Endothelial cell of umbilical vein (primary cell): ENCODE data around the gene NID2. TPM values are rescaled to one million over a fixed set of nuclear protein-coding genes. Genes with fewer than 3 reads are reported as not detected.

ENCODE experiments used
- BruUV-seq: library from RNA; stranded (reverse); fragments of 400-500 nt; replicated peaks from 2 replicates; lab custom pipeline; 2021; lab: Mats Ljungman, UMichigan
- CTCF ChIA-PET: fragments of 300-600, 350-600 bp; sonication (Branson Sonifier 250); formaldehyde crosslinking; loops from one replicate; lab custom pipeline; 2021; ENCODE audit warnings: antibody characterized with exemption, inconsistent platforms; lab: Charles Lee
- POLR2A ChIA-PET: fragments of 300-600, 350-600 bp; sonication (Branson Sonifier 250); formaldehyde crosslinking; loops from one replicate; lab custom pipeline; 2021; ENCODE audit warnings: antibody characterized with exemption, inconsistent platforms; lab: Charles Lee
- DNase-seq: peaks from one replicate; pipeline ENCODE4 v3.0.0-alpha.2; 2011; ENCODE audit warnings: low read depth, low spot score
- FAIRE-seq: peaks from 2 replicates; lab custom pipeline; 2011; peaks lifted over from hg19 to GRCh38; lab: Jason Lieb, UNC
- H2AFZ ChIP-seq: 2 replicates; pipeline ENCODE4 v1.6.0; 2012; ENCODE audit warnings: low read depth, low read length, control low read depth, inconsistent platforms
- H3K27ac ChIP-seq: 2 replicates; pipeline ENCODE4 v1.5.1; 2011; ENCODE audit warnings: low read depth, mild to moderate bottlenecking, control low read depth, low read length, moderate library complexity; ENCODE audit not compliant: insufficient read depth
- H3K27me3 ChIP-seq, 2 experiments: 2 replicates each; pipeline versions ENCODE4 v1.6.0 to v1.6.1; 2011; ENCODE audit warnings: low read length in 2 of 2, mixed read lengths in 1 of 2; ENCODE audit not compliant: control insufficient read depth in 2 of 2, insufficient read depth in 2 of 2
- H3K36me3 ChIP-seq, 2 experiments: 2 replicates in 1 of 2; 3 replicates in 1 of 2; pipeline ENCODE4 v1.5.1; 2011; ENCODE audit warnings: low read length in 2 of 2, mild to moderate bottlenecking in 1 of 2, moderate library complexity in 1 of 2; ENCODE audit not compliant: control insufficient read depth in 2 of 2, insufficient read depth in 2 of 2; ENCODE audit errors: extremely low read depth in 1 of 2
- H3K4me1 ChIP-seq: 3 replicates; pipeline ENCODE4 v1.5.1; 2011; ENCODE audit warnings: mild to moderate bottlenecking, low read length; ENCODE audit not compliant: control insufficient read depth, insufficient read depth; ENCODE audit errors: extremely low read depth
- H3K4me2 ChIP-seq: 2 replicates; pipeline ENCODE4 v1.6.1; 2011; ENCODE audit warnings: low read length, control low read depth, mixed read lengths; ENCODE audit not compliant: insufficient read depth
- H3K4me3 ChIP-seq, 3 experiments: fragments of 200-600 bp in 1 of 3; sonication (generic), shearing (Covaris generic) in 1 of 3; replicated peaks in 1 of 3; 2 replicates each; pipeline ENCODE4 v1.5.1; 2011 to 2016; ENCODE audit warnings: control low read depth in 3 of 3, low read length in 3 of 3, mild to moderate bottlenecking in 2 of 3, inconsistent platforms in 1 of 3, low read depth in 1 of 3, moderate library complexity in 1 of 3; ENCODE audit not compliant: insufficient read depth in 1 of 3
- H3K79me2 ChIP-seq: 2 replicates; pipeline ENCODE4 v1.6.0; 2012; ENCODE audit warnings: low read length, inconsistent platforms; ENCODE audit not compliant: control insufficient read depth, insufficient read depth
- H3K9ac ChIP-seq: replicated peaks from 2 replicates; pipeline ENCODE3; 2011; ENCODE audit warnings: low read length, control low read depth; ENCODE audit not compliant: insufficient read depth; ENCODE audit errors: extremely low read depth
- H3K9me1 ChIP-seq: replicated peaks from 3 replicates; pipeline ENCODE4 v1.6.0; 2011; ENCODE audit warnings: mild to moderate bottlenecking, low read length; ENCODE audit not compliant: control insufficient read depth, insufficient read depth; ENCODE audit errors: extremely low read depth
- H3K9me3 ChIP-seq: replicated peaks from 2 replicates; pipeline ENCODE4 v1.5.1; 2012; ENCODE audit warnings: low read length, inconsistent platforms; ENCODE audit not compliant: control insufficient read depth, insufficient read depth
- H4K20me1 ChIP-seq: replicated peaks from 2 replicates; pipeline ENCODE3; 2011; ENCODE audit warnings: mild to moderate bottlenecking, low read length; ENCODE audit not compliant: control insufficient read depth, insufficient read depth; ENCODE audit errors: extremely low read depth
- CTCF ChIP-seq, 2 donors: IDR thresholded peaks; 1 replicate in 1 of 2; 2 replicates in 1 of 2; pipeline ENCODE4 v1.5.1; 2011; ENCODE audit warnings: low read length in 2 of 2, mild to moderate bottlenecking in 2 of 2, moderate library complexity in 2 of 2, control low read depth in 1 of 2, inconsistent platforms in 1 of 2, low read depth in 1 of 2; ENCODE audit not compliant: insufficient read depth in 1 of 2; ENCODE audit errors: extremely low read depth in 1 of 2
- EZH2 ChIP-seq: IDR thresholded peaks from 2 replicates; pipeline ENCODE4 v1.6.1; 2012; ENCODE audit warnings: borderline replicate concordance, low read depth, mild to moderate bottlenecking, moderate library complexity, low read length, inconsistent platforms; ENCODE audit not compliant: severe bottlenecking
- FOS ChIP-seq: IDR thresholded peaks from 2 replicates; pipeline ENCODE4 v1.6.1; 2011; ENCODE audit warnings: mild to moderate bottlenecking, low read length, moderate library complexity, borderline replicate concordance; ENCODE audit not compliant: insufficient read depth
- GATA2 ChIP-seq: IDR thresholded peaks from 2 replicates; pipeline ENCODE4 v1.7.0; 2011; ENCODE audit warnings: low read depth, mild to moderate bottlenecking, moderate library complexity, mixed read lengths, low read length; ENCODE audit not compliant: insufficient read length, insufficient read depth
- JUN ChIP-seq: IDR thresholded peaks from 2 replicates; pipeline ENCODE4 v1.6.1; 2011; ENCODE audit warnings: borderline replicate concordance, low read depth; ENCODE audit not compliant: insufficient read length, insufficient read depth
- MYC ChIP-seq: IDR thresholded peaks from one replicate; pipeline ENCODE4 v1.6.1; 2011; ENCODE audit warnings: mild to moderate bottlenecking, low read depth, low read length
- POLR2A ChIP-seq: IDR thresholded peaks from 2 replicates; pipeline ENCODE4 v1.6.1; 2012; ENCODE audit warnings: low read depth, mild to moderate bottlenecking, control low read depth, low read length
- POLR2AphosphoS5 ChIP-seq: IDR thresholded peaks from 2 replicates; pipeline ENCODE4 v1.6.1; 2012; ENCODE audit warnings: low read depth, mild to moderate bottlenecking, control low read depth, low read length, moderate library complexity; ENCODE audit not compliant: insufficient read depth
- dilution Hi-C: fragments of 300-500 bp; cut with MboI; formaldehyde crosslinking; loops from one replicate; pipeline ENCODE4 v1.15.0; 2019; ENCODE audit warnings: low sequenced_read_pairs; ENCODE audit not compliant: extremely low pct_ligation_motif_present
- intact Hi-C: fragments of 100-400 bp; cut with micrococcal nuclease; formaldehyde crosslinking; loops from one replicate; pipeline ENCODE4 v1.10.0; 2022
- polyA plus RNA-seq, 4 experiments: library from polyadenylated mRNA; depleted of rRNA in 3 of 4; stranded (reverse) in 3 of 4; unstranded in 1 of 4; fragments of >200 nt; gene quantifications; 2 replicates each; pipeline versions ENCODE4 v1.2.1 to v1.2.3, GENCODE V29; 2011 to 2012; ENCODE audit warnings: missing spikeins in 1 of 4
- total RNA-seq: library from RNA; stranded (reverse); gene quantifications from 2 replicates; pipeline ENCODE4 v1.2.3, GENCODE V29; 2021

The NID2 gene
- total and polyA plus RNA-seq, 2 donors (not counting 3 experiments of a cell fraction or from before 2014, with no cell fraction given): 22.5 to 56.7 TPM

- FAIRE-seq (no peak), DNase-seq (no peak)
- intact Hi-C loops: no loop called here
- dilution Hi-C loops: no loop called here
- Histone ChIP-seq H3K27ac (no peak overlapping the region), H3K9me3 (no peaks in the 10 kb centered on the region), H3K4me1 (peaks cover 6% of the 10 kb centered on the region), H3K4me2 (no peak overlapping the region), H3K27me3 (peaks cover 17 to 24% of the 10 kb centered on the region in 2 experiments), H3K9ac (no peak overlapping the region), H3K79me2 (no peaks in the 10 kb centered on the region), H3K36me3 (no peaks in the 10 kb centered on the region), H3K4me3 (no peak overlapping the region), H4K20me1 (no peaks in the 10 kb centered on the region), H3K9me1 (no peaks in the 10 kb centered on the region), H2AFZ (no peak overlapping the region)
- BruUV-seq: no TSS peak
- TF ChIP-seq GATA2 (no peak), MYC (no peak), CTCF (IDR thresholded peaks at IDR 0.05; ENCODE audit: extremely low read depth in 1 of 2, insufficient read depth in 1 of 2, low read depth in 1 of 2, low read length in 2 of 2) (no peak), POLR2A (no peak), JUN (no peak), EZH2 (no peak), POLR2AphosphoS5 (no peak), FOS (no peak)
- POLR2A ChIA-PET: no interaction called here
- CTCF ChIA-PET: no interaction called here
These were observed 108.0 kb downstream of the NID2 start for GRCh38 chr14:51960866-51961265.
